ENCODE data around the gene GALNT10.

- TF ChIP-seq CTCF (conservative IDR thresholded peaks at IDR 0.05 in 1 of 2, IDR thresholded peaks at IDR 0.05 in 1 of 2; ENCODE audit: low read depth in 1 of 2, low read length in 2 of 2) (no peak), EZH2 (IDR thresholded peaks at IDR 0.05; ENCODE audit: low read length, missing control alignments) (no peak)
Measured at GRCh38 chr5:154430961-154431630, 240.6 kb downstream of the GALNT10 start.

Data from fibroblast of lung (primary cell).